ENCODE results near the gene UBTD1.
"Not testable (repeated sequence)": the region's sequence is repeated elsewhere in the genome, so short reads cannot be mapped to it uniquely, and the experiment has no call there.

UBTD1 gene

DNA sequence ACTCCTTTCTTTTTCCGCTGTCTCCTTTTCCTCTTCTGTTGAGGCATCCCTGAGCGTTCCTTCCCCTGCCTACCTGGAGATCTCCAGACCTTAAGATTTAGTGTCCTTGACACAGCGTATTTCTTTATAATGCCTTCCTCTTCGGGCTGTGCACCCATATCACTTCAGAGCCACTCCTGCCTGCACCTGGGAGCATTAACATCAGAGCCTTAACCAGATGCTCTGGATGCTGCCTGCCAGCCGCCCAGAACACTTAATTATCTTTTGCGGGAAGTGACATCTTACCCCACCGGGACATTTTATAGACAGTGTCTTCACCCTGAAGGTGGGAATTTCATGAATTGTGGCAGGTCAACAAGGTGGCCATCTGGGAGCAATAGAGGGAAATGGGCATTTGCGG lies 24.2 kb downstream of the UBTD1 start:
- no peaks in the 10 kb centered on the region for H3F3A ChIP-seq (ENCODE audit: insufficient read depth)
- no peak overlapping the region for H3K4me3 ChIP-seq (ENCODE audit: insufficient read depth, low read length, poor library complexity, severe bottlenecking)
- H3K9me2 ChIP-seq (replicated peaks; ENCODE audit: insufficient read depth, low read length): no peaks in the 10 kb centered on the region
- no peaks in the 10 kb centered on the region for H3K36me3 ChIP-seq (ENCODE audit: low read length)
- no peak overlapping the region for H3K27ac ChIP-seq (ENCODE audit: low read depth, low read length)
- no peak overlapping the region for H3K9ac ChIP-seq (ENCODE audit: low read length)
- H2AFZ ChIP-seq (ENCODE audit: low read depth, low read length, severe bottlenecking): no peak overlapping the region
- H4K20me1 ChIP-seq (ENCODE audit: low read depth, low read length): no peaks in the 10 kb centered on the region
- no peaks in the 10 kb centered on the region for H3K9me3 ChIP-seq (ENCODE audit: insufficient read depth, low read length)
- H3K79me2 ChIP-seq (ENCODE audit: insufficient read depth, low read length): no peaks in the 10 kb centered on the region
- no peaks in the 10 kb centered on the region for H3K27me3 ChIP-seq (ENCODE audit: low read length)
- H3K4me2 ChIP-seq (ENCODE audit: low read depth, low read length, poor library complexity, severe bottlenecking): no peak overlapping the region
- TF ChIP-seq, protein P1, sequence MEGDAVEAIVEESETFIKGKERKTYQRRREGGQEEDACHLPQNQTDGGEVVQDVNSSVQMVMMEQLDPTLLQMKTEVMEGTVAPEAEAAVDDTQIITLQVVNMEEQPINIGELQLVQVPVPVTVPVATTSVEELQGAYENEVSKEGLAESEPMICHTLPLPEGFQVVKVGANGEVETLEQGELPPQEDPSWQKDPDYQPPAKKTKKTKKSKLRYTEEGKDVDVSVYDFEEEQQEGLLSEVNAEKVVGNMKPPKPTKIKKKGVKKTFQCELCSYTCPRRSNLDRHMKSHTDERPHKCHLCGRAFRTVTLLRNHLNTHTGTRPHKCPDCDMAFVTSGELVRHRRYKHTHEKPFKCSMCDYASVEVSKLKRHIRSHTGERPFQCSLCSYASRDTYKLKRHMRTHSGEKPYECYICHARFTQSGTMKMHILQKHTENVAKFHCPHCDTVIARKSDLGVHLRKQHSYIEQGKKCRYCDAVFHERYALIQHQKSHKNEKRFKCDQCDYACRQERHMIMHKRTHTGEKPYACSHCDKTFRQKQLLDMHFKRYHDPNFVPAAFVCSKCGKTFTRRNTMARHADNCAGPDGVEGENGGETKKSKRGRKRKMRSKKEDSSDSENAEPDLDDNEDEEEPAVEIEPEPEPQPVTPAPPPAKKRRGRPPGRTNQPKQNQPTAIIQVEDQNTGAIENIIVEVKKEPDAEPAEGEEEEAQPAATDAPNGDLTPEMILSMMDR (IDR thresholded peaks at IDR 0.05; ENCODE audit: insufficient read depth, low read length, poor library complexity, severe bottlenecking): no peak
- no peak for TF ChIP-seq EZH2phosphoT487 (conservative IDR thresholded peaks at IDR 0.05; ENCODE audit: low read length)

DNA sequence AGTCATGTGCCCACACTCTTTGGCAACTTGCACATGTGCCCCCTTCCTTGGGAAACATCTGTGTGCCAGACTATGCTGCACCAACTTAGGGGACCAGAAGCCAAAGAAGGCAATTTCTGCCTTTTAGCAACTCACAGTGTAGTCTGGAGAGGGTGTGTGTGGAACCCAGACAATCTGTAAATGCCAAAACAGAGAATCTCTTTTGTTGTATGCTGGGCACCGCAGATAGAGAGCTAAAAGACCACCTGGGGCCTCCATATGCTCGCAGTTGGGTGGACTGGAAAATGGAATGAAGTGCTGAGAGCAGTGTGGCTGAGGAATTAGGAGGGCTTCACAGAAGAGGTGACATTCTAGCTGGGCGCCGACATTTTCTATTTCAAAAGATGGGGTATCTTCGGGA lies 26.4 kb downstream of the UBTD1 start:
- no peak overlapping the region for H2AFZ ChIP-seq (ENCODE audit: low read depth, low read length, severe bottlenecking)
- no peak overlapping the region for H3K4me3 ChIP-seq (ENCODE audit: insufficient read depth, low read length, poor library complexity, severe bottlenecking)
- H3K9me2 ChIP-seq (replicated peaks; ENCODE audit: insufficient read depth, low read length): no peaks in the 10 kb centered on the region
- no peak overlapping the region for H3K27ac ChIP-seq (ENCODE audit: low read depth, low read length)
- H3K9me3 ChIP-seq (ENCODE audit: insufficient read depth, low read length): no peaks in the 10 kb centered on the region
- H3K4me2 ChIP-seq (ENCODE audit: low read depth, low read length, poor library complexity, severe bottlenecking): no peak overlapping the region
- H4K20me1 ChIP-seq (ENCODE audit: low read depth, low read length): no peaks in the 10 kb centered on the region
- no peaks in the 10 kb centered on the region for H3K36me3 ChIP-seq (ENCODE audit: low read length)
- no peaks in the 10 kb centered on the region for H3F3A ChIP-seq (ENCODE audit: insufficient read depth)
- H3K9ac ChIP-seq (ENCODE audit: low read length): no peak overlapping the region
- no peak for TF ChIP-seq EZH2phosphoT487 (conservative IDR thresholded peaks at IDR 0.05; ENCODE audit: low read length)
- TF ChIP-seq, protein P1 (IDR thresholded peaks at IDR 0.05; ENCODE audit: insufficient read depth, low read length, poor library complexity, severe bottlenecking): no peak
- H3K79me2 ChIP-seq (ENCODE audit: insufficient read depth, low read length): no peaks in the 10 kb centered on the region
- H3K27me3 ChIP-seq (ENCODE audit: low read length): no peaks in the 10 kb centered on the region

DNA sequence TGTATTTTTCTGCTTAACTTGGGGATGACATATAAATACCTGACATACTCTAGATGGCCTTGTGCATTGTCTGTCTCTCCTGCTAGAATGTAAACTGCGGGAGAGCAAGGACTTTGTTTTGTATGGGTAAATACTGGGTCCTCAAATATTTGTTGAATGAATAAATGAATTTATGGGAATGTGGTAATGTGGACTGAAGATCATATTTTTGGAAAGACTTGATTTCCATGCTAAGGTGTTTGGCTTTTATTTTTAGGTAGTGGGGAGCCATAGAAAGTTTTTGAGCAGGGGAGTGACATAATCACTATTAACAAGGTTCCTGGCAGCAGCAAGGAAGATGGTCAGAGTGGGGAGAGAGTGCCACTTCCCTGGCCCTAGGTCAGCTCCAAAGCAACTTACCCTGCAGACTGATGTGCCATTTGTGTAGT lies 27.0 kb downstream of the UBTD1 start:
- H3K27me3 ChIP-seq (ENCODE audit: low read length): no peaks in the 10 kb centered on the region
- H4K20me1 ChIP-seq (ENCODE audit: low read depth, low read length): no peaks in the 10 kb centered on the region
- no peaks in the 10 kb centered on the region for H3K36me3 ChIP-seq (ENCODE audit: low read length)
- no peaks in the 10 kb centered on the region for H3K9me3 ChIP-seq (ENCODE audit: insufficient read depth, low read length)
- H3F3A ChIP-seq (ENCODE audit: insufficient read depth): no peaks in the 10 kb centered on the region
- TF ChIP-seq EZH2phosphoT487 (conservative IDR thresholded peaks at IDR 0.05; ENCODE audit: low read length): no peak
- TF ChIP-seq, protein P1 (IDR thresholded peaks at IDR 0.05; ENCODE audit: insufficient read depth, low read length, poor library complexity, severe bottlenecking): no peak
- no peak overlapping the region for H2AFZ ChIP-seq (ENCODE audit: low read depth, low read length, severe bottlenecking)
- no peaks in the 10 kb centered on the region for H3K9me2 ChIP-seq (replicated peaks; ENCODE audit: insufficient read depth, low read length)
- no peaks in the 10 kb centered on the region for H3K79me2 ChIP-seq (ENCODE audit: insufficient read depth, low read length)
- H3K4me3 ChIP-seq (ENCODE audit: insufficient read depth, low read length, poor library complexity, severe bottlenecking): no peak overlapping the region
- no peak overlapping the region for H3K27ac ChIP-seq (ENCODE audit: low read depth, low read length)
- no peak overlapping the region for H3K4me2 ChIP-seq (ENCODE audit: low read depth, low read length, poor library complexity, severe bottlenecking)
- H3K9ac ChIP-seq (ENCODE audit: low read length): no peak overlapping the region

DNA sequence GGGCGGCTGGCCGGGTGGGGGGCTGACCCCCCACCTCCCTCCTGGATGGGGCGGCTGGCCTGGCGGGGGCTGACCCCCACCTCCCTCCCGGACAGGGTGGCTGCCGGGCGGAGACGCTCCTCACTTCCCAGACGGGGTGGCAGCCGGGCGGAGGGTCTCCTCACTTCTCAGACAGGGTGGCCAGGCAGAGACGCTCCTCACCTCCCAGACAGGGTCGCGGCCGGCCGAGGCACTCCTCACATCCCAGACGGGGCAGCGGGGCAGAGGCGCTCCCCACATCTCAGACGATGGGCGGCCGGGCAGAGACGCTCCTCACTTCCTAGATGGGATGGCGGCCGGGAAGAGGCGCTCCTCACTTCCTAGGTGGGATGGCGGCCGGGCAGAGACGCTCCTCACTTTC lies 30.2 kb downstream of the UBTD1 start:
- not testable (repeated sequence) for H3K79me2 ChIP-seq (ENCODE audit: insufficient read depth, low read length); H2AFZ ChIP-seq (ENCODE audit: low read depth, low read length, severe bottlenecking); H3K27ac ChIP-seq (ENCODE audit: low read depth, low read length); H3F3A ChIP-seq (ENCODE audit: insufficient read depth); H3K9ac ChIP-seq (ENCODE audit: low read length); H4K20me1 ChIP-seq (ENCODE audit: low read depth, low read length); H3K9me2 ChIP-seq (replicated peaks; ENCODE audit: insufficient read depth, low read length); H3K4me2 ChIP-seq (ENCODE audit: low read depth, low read length, poor library complexity, severe bottlenecking); H3K9me3 ChIP-seq (ENCODE audit: insufficient read depth, low read length); H3K27me3 ChIP-seq (ENCODE audit: low read length); H3K4me3 ChIP-seq (ENCODE audit: insufficient read depth, low read length, poor library complexity, severe bottlenecking); H3K36me3 ChIP-seq (ENCODE audit: low read length)

Measured in SU-DHL-6 (cell line).